K562 (cell line): ENCODE results near the gene S100A10. TPM values are rescaled to one million over a fixed set of nuclear protein-coding genes. Genes with fewer than 3 reads are reported as not detected.

Experiments used
- ATAC-seq: fragments of 200-7000 bp; cut with Tn5 transposase; 3 replicates; pipeline ENCODE4 v1.9.1; 2020; ENCODE audit warnings: moderate library complexity
- BruUV-seq: library from RNA; stranded (reverse); fragments of 400-500 nt; replicated peaks from 2 replicates; lab custom pipeline; 2021; lab: Mats Ljungman, UMichigan
- CTCF ChIA-PET: fragments of 300-600 bp; formaldehyde crosslinking; extraction: SDS; loops from one replicate; lab custom pipeline; 2021; ENCODE audit warnings: low intra/inter-chr PET ratio; lab: Yijun Ruan, JAX
- POLR2A ChIA-PET: fragments of 300-600, 350-650 bp; sonication (Branson Sonifier 250); formaldehyde crosslinking; extraction: SDS; loops from one replicate; lab custom pipeline; 2021; ENCODE audit warnings: antibody characterized with exemption, inconsistent platforms; lab: Yijun Ruan, JAX
- DNase-seq, 4 experiments: peaks; one replicate each; pipeline versions ENCODE4 v3.0.0 to v3.0.0-alpha.2; 2011 to 2018; ENCODE audit warnings: low spot score in 3 of 4, mixed read lengths in 3 of 4; ENCODE audit errors: extremely low read depth in 1 of 4
- FAIRE-seq: peaks from 2 replicates; lab custom pipeline; 2011; peaks lifted over from hg19 to GRCh38; lab: Jason Lieb, UNC
- H2AFZ ChIP-seq: 2 replicates; pipeline ENCODE4 v1.6.0; 2011; ENCODE audit warnings: low read depth, low read length, control low read depth, inconsistent platforms
- H3K27ac ChIP-seq: fragments of 200-600 bp; 3 replicates; pipeline ENCODE4 v1.8.0; 2011; ENCODE audit warnings: low read depth, mild to moderate bottlenecking, control low read depth, inconsistent platforms, low read length, moderate library complexity, mixed read lengths; ENCODE audit errors: extremely low read depth
- H3K27me3 ChIP-seq, 2 experiments: fragments of 300-600 bp in 1 of 2; 2 replicates in 1 of 2; 3 replicates in 1 of 2; pipeline versions ENCODE4 v1.6.0 to v1.8.0; 2011; ENCODE audit warnings: inconsistent platforms in 2 of 2, low read length in 2 of 2, mild to moderate bottlenecking in 1 of 2, mixed read lengths in 1 of 2, moderate library complexity in 1 of 2; ENCODE audit not compliant: control insufficient read depth in 2 of 2, insufficient read depth in 2 of 2
- H3K36me3 ChIP-seq: fragments of 300-600 bp; 3 replicates; pipeline ENCODE4 v1.8.0; 2011; ENCODE audit warnings: mild to moderate bottlenecking, low read length, inconsistent platforms; ENCODE audit not compliant: control insufficient read depth, insufficient read depth
- H3K4me1 ChIP-seq, 2 experiments: fragments of 200-600 bp in 1 of 2; replicated peaks in 1 of 2; 2 replicates in 1 of 2; 3 replicates in 1 of 2; pipeline versions ENCODE4 v1.5.1 to v1.8.0; 2011; ENCODE audit warnings: inconsistent platforms in 2 of 2, low read length in 2 of 2, mild to moderate bottlenecking in 1 of 2, mixed read lengths in 1 of 2, moderate library complexity in 1 of 2; ENCODE audit not compliant: control insufficient read depth in 2 of 2, insufficient read depth in 2 of 2
- H3K4me2 ChIP-seq: 2 replicates; pipeline ENCODE4 v1.6.1; 2011; ENCODE audit warnings: low read length, control low read depth, inconsistent platforms, mixed read lengths; ENCODE audit not compliant: insufficient read depth
- H3K4me3 ChIP-seq: fragments of 200-600 bp; sonication (generic), shearing (Covaris generic); 2 replicates; pipeline ENCODE4 v1.5.1; 2016; ENCODE audit warnings: control low read depth, inconsistent platforms
- H3K79me2 ChIP-seq: fragments of 200-600 bp; 3 replicates; pipeline ENCODE4 v1.8.0; 2011; ENCODE audit warnings: low read length, inconsistent platforms; ENCODE audit not compliant: control insufficient read depth, insufficient read depth
- H3K9ac ChIP-seq, 2 experiments: 2 replicates each; pipeline versions ENCODE4 v1.6.0 to v1.6.1; 2011; ENCODE audit warnings: low read depth in 2 of 2, low read length in 2 of 2, control low read depth in 1 of 2, inconsistent platforms in 1 of 2, mild to moderate bottlenecking in 1 of 2, mixed read lengths in 1 of 2; ENCODE audit not compliant: insufficient read depth in 1 of 2
- H3K9me1 ChIP-seq: one replicate; pipeline ENCODE4 v1.6.0; 2011; ENCODE audit warnings: inconsistent platforms, mild to moderate bottlenecking, low read length, moderate library complexity; ENCODE audit not compliant: control insufficient read depth, insufficient read depth
- H3K9me3 ChIP-seq: replicated peaks from 2 replicates; pipeline ENCODE4 v1.5.1; 2011; ENCODE audit warnings: low read depth, low read length, inconsistent platforms; ENCODE audit not compliant: control insufficient read depth, insufficient read depth
- H4K20me1 ChIP-seq: replicated peaks from 2 replicates; pipeline ENCODE4 v1.6.1; 2011; ENCODE audit warnings: low read length, inconsistent platforms, mixed read lengths; ENCODE audit not compliant: control insufficient read depth, insufficient read depth
- ATF1 ChIP-seq, 2 experiments: fragments of 450-650 bp in 1 of 2; IDR thresholded peaks; 2 replicates each; pipeline ENCODE4 v1.6.1; 2016; ENCODE audit warnings: missing compliant biosample characterization in 1 of 2, missing genetic modification characterization in 1 of 2
- BACH1 ChIP-seq: fragments of 200-800 bp; sonication (Bioruptor generic); IDR thresholded peaks from 2 replicates; pipeline ENCODE4 v1.6.1; 2016; ENCODE audit warnings: missing genetic modification characterization, missing compliant biosample characterization
- EP400 ChIP-seq: fragments of 450-650 bp; IDR thresholded peaks from 2 replicates; pipeline ENCODE4 v1.6.1; 2017; ENCODE audit warnings: antibody characterized with exemption, mild to moderate bottlenecking, moderate library complexity
- ETV6 ChIP-seq, 3 experiments: fragments of 150-350 bp in 1 of 3; sonication (generic) in 1 of 3; formaldehyde crosslinking in 1 of 3; IDR thresholded peaks; 2 replicates each; pipeline versions ENCODE4 v1.6.1 to v1.8.0; 2014 to 2022; ENCODE audit warnings: borderline replicate concordance in 2 of 3, low read depth in 2 of 3, antibody characterized with exemption in 1 of 3, low read length in 1 of 3, mild to moderate bottlenecking in 1 of 3, missing genetic modification reagents in 1 of 3
- SIRT6 ChIP-seq: IDR thresholded peaks from one replicate; pipeline ENCODE4 v1.6.1; 2012; ENCODE audit warnings: low read depth, mild to moderate bottlenecking, control low read depth, inconsistent platforms, low read length, moderate library complexity
- WGBS: fragments of 100-300 bp; shearing (Covaris generic); methylation state at CpG from one replicate; pipeline ENCODE4 v1.1.6; 2016; ENCODE audit warnings: low coverage, mixed read lengths; ENCODE audit not compliant: insufficient coverage; ENCODE audit errors: missing lambda C conversion rate; 5-methylcytosine and 5-hydroxymethylcytosine counted together
- in situ Hi-C: fragments of 300-500 bp; cut with MboI; formaldehyde crosslinking; loops from 4 replicates; pipeline ENCODE4 v1.15.0; 2018; ENCODE audit warnings: inconsistent platforms, mixed read lengths
- intact Hi-C: fragments of 100-400 bp; cut with micrococcal nuclease; formaldehyde crosslinking; loops from 2 replicates; pipeline ENCODE4 v1.14.2; 2022
- polyA plus RNA-seq, 8 experiments: library from polyadenylated mRNA; depleted of rRNA in 4 of 8; stranded (reverse) in 5 of 8; unstranded in 3 of 8; fragments of >200 nt; fragmentation: Nextera tagmentation in 2 of 8; fragmentation: Illumina TruSeq in 1 of 8; extraction: Ambion mirVana in 2 of 8; extraction: Trizol in 1 of 8; gene quantifications; 2 replicates each; pipeline versions ENCODE4 v1.2.1 to v1.2.3, GENCODE V29; 2011 to 2014; ENCODE audit warnings: inconsistent platforms in 1 of 8, missing spikeins in 1 of 8
- total RNA-seq, 7 experiments: library from RNA; depleted of rRNA in 6 of 7; stranded (reverse); fragments of >200 nt in 6 of 7; fragmentation: Illumina TruSeq in 2 of 7; extraction: Trizol in 2 of 7; gene quantifications; 2 replicates each; pipeline versions ENCODE4 v1.2.1 to v1.2.3, GENCODE V29; 2011 to 2021; ENCODE audit warnings: low replicate concordance in 1 of 7
- TF ChIP-seq, protein P1 (sequence below): fragments of 250-450 bp; sonication (Bioruptor Pico); IDR thresholded peaks from 2 replicates; pipeline ENCODE4 v1.4.0; 2020; ENCODE audit warnings: mild to moderate bottlenecking, moderate library complexity
- TF ChIP-seq, protein P2 (sequence below), 2 experiments: IDR thresholded peaks; 2 replicates each; pipeline ENCODE4 v1.6.1; 2011; ENCODE audit warnings: borderline replicate concordance in 1 of 2, control low read depth in 1 of 2, low read depth in 1 of 2, low read length in 1 of 2, mild to moderate bottlenecking in 1 of 2, mixed read lengths in 1 of 2, moderate library complexity in 1 of 2; ENCODE audit not compliant: insufficient read depth in 1 of 2, insufficient read length in 1 of 2, poor library complexity in 1 of 2, severe bottlenecking in 1 of 2; ENCODE audit errors: extremely low read depth in 1 of 2
- TF ChIP-seq, protein P3 (sequence below): fragments of 450-650 bp; formaldehyde crosslinking; IDR thresholded peaks from 2 replicates; pipeline ENCODE4 v1.4.0; 2022; ENCODE audit warnings: missing genetic modification characterization
- TF ChIP-seq, protein P4 (sequence below): IDR thresholded peaks from 2 replicates; pipeline ENCODE4 v1.6.1; 2011; ENCODE audit warnings: borderline replicate concordance, low read depth, mild to moderate bottlenecking, moderate library complexity, low read length; ENCODE audit not compliant: insufficient read depth, poor library complexity, severe bottlenecking

Gene S100A10
- total and polyA plus RNA-seq, 9 of the 15 experiments (the other 6 are each of a cell fraction or from before 2014, with no cell fraction given), result 0.32 to 1.6 (median 0.50) TPM; not detected in 3

DNA sequence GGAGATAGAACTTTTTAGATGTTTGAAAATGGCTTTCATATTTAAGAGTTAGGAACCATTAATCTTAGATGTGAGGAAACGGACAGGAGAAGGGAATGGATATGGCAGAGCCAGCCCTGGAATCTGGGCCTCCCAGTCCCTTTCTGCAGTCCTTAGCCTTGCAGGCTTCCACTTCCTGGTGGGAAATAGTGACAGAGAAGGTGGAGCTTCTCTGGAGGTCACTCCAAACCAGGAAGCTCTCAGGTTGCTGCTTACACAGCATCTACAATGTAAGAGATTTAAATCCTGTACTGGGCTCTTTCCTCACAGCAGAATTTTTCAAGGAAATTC, 40.6 kb upstream of the S100A10 start (continued):
- TF ChIP-seq ETV6 (IDR thresholded peaks at IDR 0.05; ENCODE audit: borderline replicate concordance in 1 of 2, low read depth in 2 of 2, low read length in 1 of 2) (0 out of 4 replicates have a peak, but pooled peaks of 1 of the 2 experiments have one; percentile 8), ETV6 (CRISPR knock-in tag; IDR thresholded peaks at IDR 0.05; ENCODE audit: borderline replicate concordance) (no peak), BACH1 (tag) (no peak), ATF1 (CRISPR knock-in tag; IDR thresholded peaks at IDR 0.05) (no peak), ATF1 (tag; IDR thresholded peaks at IDR 0.05) (no peak), EP400 (no peak)
- TF ChIP-seq, protein P1, sequence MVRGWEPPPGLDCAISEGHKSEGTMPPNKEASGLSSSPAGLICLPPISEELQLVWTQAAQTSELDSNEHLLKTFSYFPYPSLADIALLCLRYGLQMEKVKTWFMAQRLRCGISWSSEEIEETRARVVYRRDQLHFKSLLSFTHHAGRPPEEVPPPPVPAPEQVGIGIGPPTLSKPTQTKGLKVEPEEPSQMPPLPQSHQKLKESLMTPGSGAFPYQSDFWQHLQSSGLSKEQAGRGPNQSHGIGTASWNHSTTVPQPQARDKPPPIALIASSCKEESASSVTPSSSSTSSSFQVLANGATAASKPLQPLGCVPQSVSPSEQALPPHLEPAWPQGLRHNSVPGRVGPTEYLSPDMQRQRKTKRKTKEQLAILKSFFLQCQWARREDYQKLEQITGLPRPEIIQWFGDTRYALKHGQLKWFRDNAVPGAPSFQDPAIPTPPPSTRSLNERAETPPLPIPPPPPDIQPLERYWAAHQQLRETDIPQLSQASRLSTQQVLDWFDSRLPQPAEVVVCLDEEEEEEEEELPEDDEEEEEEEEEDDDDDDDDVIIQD (CRISPR knock-in tag), result no peak
- TF ChIP-seq, protein P2, sequence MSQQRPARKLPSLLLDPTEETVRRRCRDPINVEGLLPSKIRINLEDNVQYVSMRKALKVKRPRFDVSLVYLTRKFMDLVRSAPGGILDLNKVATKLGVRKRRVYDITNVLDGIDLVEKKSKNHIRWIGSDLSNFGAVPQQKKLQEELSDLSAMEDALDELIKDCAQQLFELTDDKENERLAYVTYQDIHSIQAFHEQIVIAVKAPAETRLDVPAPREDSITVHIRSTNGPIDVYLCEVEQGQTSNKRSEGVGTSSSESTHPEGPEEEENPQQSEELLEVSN (IDR thresholded peaks at IDR 0.05; ENCODE audit: borderline replicate concordance in 1 of 2, extremely low read depth in 1 of 2, insufficient read depth in 1 of 2, insufficient read length in 1 of 2, low read depth in 1 of 2, low read length in 1 of 2, poor library complexity in 1 of 2, severe bottlenecking in 1 of 2), result peak in 1 of 2 experiments; percentile 3

DNA sequence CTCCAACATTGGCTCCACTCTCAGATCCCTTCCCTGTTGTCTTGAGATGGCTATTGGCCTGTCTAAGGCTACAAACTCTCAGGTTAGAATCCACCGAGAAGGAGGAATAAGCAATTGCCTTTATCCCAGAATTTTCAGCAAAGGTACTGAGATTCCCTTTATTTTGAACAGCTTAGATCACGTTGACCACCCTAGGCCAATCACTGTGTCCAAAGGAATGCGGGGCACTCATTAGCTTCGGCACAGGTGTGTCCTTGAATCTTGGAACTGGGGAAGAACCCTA, 36.2 kb upstream of the S100A10 start:
- no peak overlapping the region for H3K27ac ChIP-seq
- in situ Hi-C loops (no loop called here), intact Hi-C loops (no loop called here)
- FAIRE-seq (no peak), DNase-seq (no peak), ATAC-seq (no peak)
- H3K27me3 ChIP-seq, result peaks cover 2 to 3% of the 10 kb centered on the region in 2 experiments; a peak in 2 of 5 replicates
- H3K79me2 ChIP-seq, result peaks cover 19% of the 10 kb centered on the region
- no peak overlapping the region for H2AFZ ChIP-seq
- CTCF ChIA-PET, result no interaction called here
- POLR2A ChIA-PET, result interaction anchor here (0.9 to 1.0 kb wide), 2 partner anchors 8 to 21 kb away, joined by 3 to 5 read pairs; no protein-coding TSS in a partner anchor
- no peak overlapping the region for H3K9ac ChIP-seq
- peaks cover 0 to 10% of the 10 kb centered on the region in 2 experiments; a peak in 2 of 5 replicates for H3K4me1 ChIP-seq
- BruUV-seq, result no TSS peak
- no peak overlapping the region for H3K4me3 ChIP-seq
- H3K36me3 ChIP-seq, result peaks cover 35% of the 10 kb centered on the region
- H3K9me1 ChIP-seq, result no peaks in the 10 kb centered on the region
- H4K20me1 ChIP-seq, result no peaks in the 10 kb centered on the region
- no peak overlapping the region for H3K4me2 ChIP-seq
- 86% methylated on average over 4 of the region's 4 CpGs for WGBS
- H3K9me3 ChIP-seq, result no peaks in the 10 kb centered on the region
- TF ChIP-seq, protein P3, sequence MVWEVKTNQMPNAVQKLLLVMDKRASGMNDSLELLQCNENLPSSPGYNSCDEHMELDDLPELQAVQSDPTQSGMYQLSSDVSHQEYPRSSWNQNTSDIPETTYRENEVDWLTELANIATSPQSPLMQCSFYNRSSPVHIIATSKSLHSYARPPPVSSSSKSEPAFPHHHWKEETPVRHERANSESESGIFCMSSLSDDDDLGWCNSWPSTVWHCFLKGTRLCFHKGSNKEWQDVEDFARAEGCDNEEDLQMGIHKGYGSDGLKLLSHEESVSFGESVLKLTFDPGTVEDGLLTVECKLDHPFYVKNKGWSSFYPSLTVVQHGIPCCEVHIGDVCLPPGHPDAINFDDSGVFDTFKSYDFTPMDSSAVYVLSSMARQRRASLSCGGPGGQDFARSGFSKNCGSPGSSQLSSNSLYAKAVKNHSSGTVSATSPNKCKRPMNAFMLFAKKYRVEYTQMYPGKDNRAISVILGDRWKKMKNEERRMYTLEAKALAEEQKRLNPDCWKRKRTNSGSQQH (CRISPR knock-in tag), result no peak
- TF ChIP-seq, protein P4, sequence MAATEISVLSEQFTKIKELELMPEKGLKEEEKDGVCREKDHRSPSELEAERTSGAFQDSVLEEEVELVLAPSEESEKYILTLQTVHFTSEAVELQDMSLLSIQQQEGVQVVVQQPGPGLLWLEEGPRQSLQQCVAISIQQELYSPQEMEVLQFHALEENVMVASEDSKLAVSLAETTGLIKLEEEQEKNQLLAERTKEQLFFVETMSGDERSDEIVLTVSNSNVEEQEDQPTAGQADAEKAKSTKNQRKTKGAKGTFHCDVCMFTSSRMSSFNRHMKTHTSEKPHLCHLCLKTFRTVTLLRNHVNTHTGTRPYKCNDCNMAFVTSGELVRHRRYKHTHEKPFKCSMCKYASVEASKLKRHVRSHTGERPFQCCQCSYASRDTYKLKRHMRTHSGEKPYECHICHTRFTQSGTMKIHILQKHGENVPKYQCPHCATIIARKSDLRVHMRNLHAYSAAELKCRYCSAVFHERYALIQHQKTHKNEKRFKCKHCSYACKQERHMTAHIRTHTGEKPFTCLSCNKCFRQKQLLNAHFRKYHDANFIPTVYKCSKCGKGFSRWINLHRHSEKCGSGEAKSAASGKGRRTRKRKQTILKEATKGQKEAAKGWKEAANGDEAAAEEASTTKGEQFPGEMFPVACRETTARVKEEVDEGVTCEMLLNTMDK, result no peak
- no peak for TF ChIP-seq SIRT6
